ENCODE data around the gene KIAA0586. TPM values are rescaled to one million over a fixed set of nuclear protein-coding genes. Genes with fewer than 3 reads are reported as not detected.
A peak's percentile ranks its signal among the peaks of the same experiment; 100 is the strongest.

The KIAA0586 gene
- total and polyA plus RNA-seq, 9 of the 15 experiments (the other 6 are each of a cell fraction or from before 2014, with no cell fraction given): 11.2 to 30.9 (median 22.6) TPM

DNA sequence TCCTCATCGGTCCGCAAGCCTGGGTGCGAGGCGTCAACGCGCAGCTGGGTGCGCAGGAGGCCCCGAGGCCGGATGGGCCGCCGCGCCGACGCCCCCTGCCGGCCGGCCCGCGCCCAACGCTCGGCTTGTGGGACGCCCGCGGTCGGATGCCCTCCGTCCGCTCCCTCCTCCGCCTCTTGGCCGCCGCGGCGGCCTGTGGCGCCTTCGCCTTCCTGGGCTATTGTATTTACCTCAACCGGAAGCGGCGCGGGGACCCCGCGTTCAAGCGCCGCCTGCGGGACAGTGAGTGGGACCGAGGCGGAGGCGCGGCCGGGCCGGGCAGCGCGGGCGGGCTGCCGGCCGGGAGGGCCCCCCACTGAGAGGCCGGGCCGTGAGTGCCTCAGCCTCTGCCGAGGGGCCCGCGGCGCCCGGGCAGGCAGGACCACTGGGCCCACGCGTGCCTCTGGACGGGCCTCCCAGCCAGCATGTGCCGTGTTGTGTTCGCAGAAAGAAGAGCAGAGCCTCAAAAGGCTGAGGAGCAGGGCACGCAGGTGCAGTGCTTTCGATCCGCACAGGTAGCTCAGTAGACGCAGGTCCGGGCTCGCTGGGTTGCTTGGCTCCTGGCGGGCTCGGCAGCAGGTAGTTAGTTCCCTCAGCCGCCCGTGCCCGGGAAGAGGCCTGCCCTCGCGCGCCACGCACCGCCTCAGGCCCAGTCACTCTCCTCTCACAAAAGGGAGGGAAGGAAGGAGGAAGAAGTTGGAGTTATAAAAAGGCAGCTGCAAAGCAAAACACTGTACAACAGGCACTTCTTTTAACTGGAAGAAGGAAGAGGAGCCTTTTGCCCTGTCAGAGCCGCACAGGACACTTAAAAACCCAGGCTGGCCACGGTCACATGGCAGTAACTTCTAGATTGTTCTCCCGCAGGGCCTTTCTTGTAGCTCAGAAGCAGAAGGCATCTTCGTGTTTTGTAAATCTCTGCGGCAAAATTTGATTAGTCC, 31.4 kb upstream of the KIAA0586 start, which contains the start of gene TOMM20L (continued):
- TF ChIP-seq, protein P1, sequence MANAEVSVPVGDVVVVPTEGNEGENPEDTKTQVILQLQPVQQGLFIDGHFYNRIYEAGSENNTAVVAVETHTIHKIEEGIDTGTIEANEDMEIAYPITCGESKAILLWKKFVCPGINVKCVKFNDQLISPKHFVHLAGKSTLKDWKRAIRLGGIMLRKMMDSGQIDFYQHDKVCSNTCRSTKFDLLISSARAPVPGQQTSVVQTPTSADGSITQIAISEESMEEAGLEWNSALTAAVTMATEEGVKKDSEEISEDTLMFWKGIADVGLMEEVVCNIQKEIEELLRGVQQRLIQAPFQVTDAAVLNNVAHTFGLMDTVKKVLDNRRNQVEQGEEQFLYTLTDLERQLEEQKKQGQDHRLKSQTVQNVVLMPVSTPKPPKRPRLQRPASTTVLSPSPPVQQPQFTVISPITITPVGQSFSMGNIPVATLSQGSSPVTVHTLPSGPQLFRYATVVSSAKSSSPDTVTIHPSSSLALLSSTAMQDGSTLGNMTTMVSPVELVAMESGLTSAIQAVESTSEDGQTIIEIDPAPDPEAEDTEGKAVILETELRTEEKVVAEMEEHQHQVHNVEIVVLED (CRISPR knock-in tag; IDR thresholded peaks at IDR 0.05): no peak
- TF ChIP-seq ZC3H4 (CRISPR knock-in tag; IDR thresholded peaks at IDR 0.05; ENCODE audit: borderline replicate concordance) (no peak), ZNF586 (CRISPR knock-in tag; conservative IDR thresholded peaks at IDR 0.05) (no peak), SUPT5H (IDR thresholded peaks at IDR 0.05) (no peak), POLR3G (IDR thresholded peaks at IDR 0.05; ENCODE audit: extremely low read depth, insufficient read length, insufficient replicate concordance) (no peak), HLTF (IDR thresholded peaks at IDR 0.05) (no peak), RBM25 (IDR thresholded peaks at IDR 0.05; ENCODE audit: low read depth, low read length, severe bottlenecking) (no peak), POLR2G (IDR thresholded peaks at IDR 0.05; ENCODE audit: low read depth, low read length) (peak; percentile 66), MCM7 (IDR thresholded peaks at IDR 0.05) (no peak), NCOA2 (IDR thresholded peaks at IDR 0.05; ENCODE audit: partially characterized antibody in 2 of 2) (no peak), ZNF408 (CRISPR knock-in tag; IDR thresholded peaks at IDR 0.05; ENCODE audit: low read depth) (no peak), ZNF445 (CRISPR knock-in tag; IDR thresholded peaks at IDR 0.05; ENCODE audit: low read depth) (no peak)
- TF ChIP-seq, protein P2, sequence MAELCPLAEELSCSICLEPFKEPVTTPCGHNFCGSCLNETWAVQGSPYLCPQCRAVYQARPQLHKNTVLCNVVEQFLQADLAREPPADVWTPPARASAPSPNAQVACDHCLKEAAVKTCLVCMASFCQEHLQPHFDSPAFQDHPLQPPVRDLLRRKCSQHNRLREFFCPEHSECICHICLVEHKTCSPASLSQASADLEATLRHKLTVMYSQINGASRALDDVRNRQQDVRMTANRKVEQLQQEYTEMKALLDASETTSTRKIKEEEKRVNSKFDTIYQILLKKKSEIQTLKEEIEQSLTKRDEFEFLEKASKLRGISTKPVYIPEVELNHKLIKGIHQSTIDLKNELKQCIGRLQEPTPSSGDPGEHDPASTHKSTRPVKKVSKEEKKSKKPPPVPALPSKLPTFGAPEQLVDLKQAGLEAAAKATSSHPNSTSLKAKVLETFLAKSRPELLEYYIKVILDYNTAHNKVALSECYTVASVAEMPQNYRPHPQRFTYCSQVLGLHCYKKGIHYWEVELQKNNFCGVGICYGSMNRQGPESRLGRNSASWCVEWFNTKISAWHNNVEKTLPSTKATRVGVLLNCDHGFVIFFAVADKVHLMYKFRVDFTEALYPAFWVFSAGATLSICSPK (IDR thresholded peaks at IDR 0.05; ENCODE audit: borderline replicate concordance): no peak
- TF ChIP-seq, protein P3, sequence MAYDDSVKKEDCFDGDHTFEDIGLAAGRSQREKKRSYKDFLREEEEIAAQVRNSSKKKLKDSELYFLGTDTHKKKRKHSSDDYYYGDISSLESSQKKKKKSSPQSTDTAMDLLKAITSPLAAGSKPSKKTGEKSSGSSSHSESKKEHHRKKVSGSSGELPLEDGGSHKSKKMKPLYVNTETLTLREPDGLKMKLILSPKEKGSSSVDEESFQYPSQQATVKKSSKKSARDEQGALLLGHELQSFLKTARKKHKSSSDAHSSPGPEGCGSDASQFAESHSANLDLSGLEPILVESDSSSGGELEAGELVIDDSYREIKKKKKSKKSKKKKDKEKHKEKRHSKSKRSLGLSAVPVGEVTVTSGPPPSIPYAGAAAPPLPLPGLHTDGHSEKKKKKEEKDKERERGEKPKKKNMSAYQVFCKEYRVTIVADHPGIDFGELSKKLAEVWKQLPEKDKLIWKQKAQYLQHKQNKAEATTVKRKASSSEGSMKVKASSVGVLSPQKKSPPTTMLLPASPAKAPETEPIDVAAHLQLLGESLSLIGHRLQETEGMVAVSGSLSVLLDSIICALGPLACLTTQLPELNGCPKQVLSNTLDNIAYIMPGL (CRISPR knock-in tag; IDR thresholded peaks at IDR 0.05): no peak
